ENCODE measurements around the gene SLC6A2.

Gene SLC6A2

GRCh38 chr16:55671206-55671973, 15.6 kb downstream of the SLC6A2 start:
- Histone ChIP-seq H3K27me3 (ENCODE audit: control insufficient read depth, insufficient read depth, low read length) (no peaks in the 10 kb centered on the region), H3K27ac (ENCODE audit: low read length) (no peak overlapping the region), H3K36me3 (ENCODE audit: control insufficient read depth, insufficient read depth, low read length) (no peaks in the 10 kb centered on the region), H3K9me3 (ENCODE audit: control insufficient read depth, insufficient read depth, low read length) (no peaks in the 10 kb centered on the region), H3K4me3 (ENCODE audit: low read length) (no peak overlapping the region), H3K4me1 (ENCODE audit: control insufficient read depth, insufficient read depth, low read length) (0 out of 2 replicates have a peak, but pooled peaks cover 2% of the 10 kb centered on the region)
- no peak for DNase-seq (ENCODE audit: low read depth, low spot score)
- no CpG with 5 or more reads among the region's 26 CpGs for WGBS (ENCODE audit: insufficient coverage, insufficient read length)

GRCh38 chr16:55671974-55672280, 16.1 kb downstream of the SLC6A2 start:
- Histone ChIP-seq H3K9me3 (ENCODE audit: control insufficient read depth, insufficient read depth, low read length) (no peaks in the 10 kb centered on the region), H3K36me3 (ENCODE audit: control insufficient read depth, insufficient read depth, low read length) (no peaks in the 10 kb centered on the region), H3K4me3 (ENCODE audit: low read length) (no peak overlapping the region), H3K27me3 (ENCODE audit: control insufficient read depth, insufficient read depth, low read length) (no peaks in the 10 kb centered on the region), H3K4me1 (ENCODE audit: control insufficient read depth, insufficient read depth, low read length) (0 out of 2 replicates have a peak, but pooled peaks cover 2% of the 10 kb centered on the region), H3K27ac (ENCODE audit: low read length) (no peak overlapping the region)
- no CpG with 5 or more reads among the region's 10 CpGs for WGBS (ENCODE audit: insufficient coverage, insufficient read length)
- no peak for DNase-seq (ENCODE audit: low read depth, low spot score)

GRCh38 chr16:55672471-55672870, 16.7 kb downstream of the SLC6A2 start:
- H3K27me3 ChIP-seq (ENCODE audit: control insufficient read depth, insufficient read depth, low read length), result no peaks in the 10 kb centered on the region
- no peak overlapping the region for H3K27ac ChIP-seq (ENCODE audit: low read length)
- whole genome bisulfite sequencing (ENCODE audit: insufficient coverage, insufficient read length), result no CpG with 5 or more reads among the region's 6 CpGs
- H3K4me1 ChIP-seq (ENCODE audit: control insufficient read depth, insufficient read depth, low read length), result 0 out of 2 replicates have a peak, but pooled peaks cover 2% of the 10 kb centered on the region
- H3K9me3 ChIP-seq (ENCODE audit: control insufficient read depth, insufficient read depth, low read length), result no peaks in the 10 kb centered on the region
- no peak overlapping the region for H3K4me3 ChIP-seq (ENCODE audit: low read length)
- DNase-seq (ENCODE audit: low read depth, low spot score), result no peak
- H3K36me3 ChIP-seq (ENCODE audit: control insufficient read depth, insufficient read depth, low read length), result no peaks in the 10 kb centered on the region

GRCh38 chr16:55678161-55678821, 22.5 kb downstream of the SLC6A2 start:
- no peak for DNase-seq (ENCODE audit: low read depth, low spot score)
- Histone ChIP-seq H3K27me3 (ENCODE audit: control insufficient read depth, insufficient read depth, low read length) (no peaks in the 10 kb centered on the region), H3K4me3 (ENCODE audit: low read length) (no peak overlapping the region), H3K36me3 (ENCODE audit: control insufficient read depth, insufficient read depth, low read length) (no peaks in the 10 kb centered on the region), H3K27ac (ENCODE audit: low read length) (no peak overlapping the region), H3K9me3 (ENCODE audit: control insufficient read depth, insufficient read depth, low read length) (no peaks in the 10 kb centered on the region), H3K4me1 (ENCODE audit: control insufficient read depth, insufficient read depth, low read length) (no peaks in the 10 kb centered on the region)
- WGBS (ENCODE audit: insufficient coverage, insufficient read length), result no CpG with 5 or more reads among the region's 7 CpGs

- Histone ChIP-seq H3K27ac (ENCODE audit: low read length) (no peak overlapping the region), H3K9me3 (ENCODE audit: control insufficient read depth, insufficient read depth, low read length) (no peaks in the 10 kb centered on the region), H3K4me3 (ENCODE audit: low read length) (no peak overlapping the region), H3K4me1 (ENCODE audit: control insufficient read depth, insufficient read depth, low read length) (no peaks in the 10 kb centered on the region), H3K27me3 (ENCODE audit: control insufficient read depth, insufficient read depth, low read length) (no peaks in the 10 kb centered on the region), H3K36me3 (ENCODE audit: control insufficient read depth, insufficient read depth, low read length) (no peaks in the 10 kb centered on the region)
- no CpG with 5 or more reads among the region's 7 CpGs for WGBS (ENCODE audit: insufficient coverage, insufficient read length)
- DNase-seq (ENCODE audit: low read depth, low spot score), result no peak
Measured at GRCh38 chr16:55682086-55682485, 26.3 kb downstream of the SLC6A2 start.

- Histone ChIP-seq H3K27me3 (ENCODE audit: control insufficient read depth, insufficient read depth, low read length) (no peaks in the 10 kb centered on the region), H3K4me3 (ENCODE audit: low read length) (no peak overlapping the region), H3K4me1 (ENCODE audit: control insufficient read depth, insufficient read depth, low read length) (no peaks in the 10 kb centered on the region), H3K9me3 (ENCODE audit: control insufficient read depth, insufficient read depth, low read length) (no peaks in the 10 kb centered on the region), H3K27ac (ENCODE audit: low read length) (no peak overlapping the region), H3K36me3 (ENCODE audit: control insufficient read depth, insufficient read depth, low read length) (no peaks in the 10 kb centered on the region)
- no CpG with 5 or more reads among the region's 1 CpG for WGBS (ENCODE audit: insufficient coverage, insufficient read length)
- no peak for DNase-seq (ENCODE audit: low read depth, low spot score)
Measured at GRCh38 chr16:55685973-55686372, 30.2 kb downstream of the SLC6A2 start.

GRCh38 chr16:55686671-55687070, 30.9 kb downstream of the SLC6A2 start:
- no CpG with 5 or more reads among the region's 1 CpG for WGBS (ENCODE audit: insufficient coverage, insufficient read length)

GRCh38 chr16:55687802-55688201, 32.0 kb downstream of the SLC6A2 start:
- Histone ChIP-seq H3K36me3 (ENCODE audit: control insufficient read depth, insufficient read depth, low read length) (no peaks in the 10 kb centered on the region), H3K4me1 (ENCODE audit: control insufficient read depth, insufficient read depth, low read length) (no peaks in the 10 kb centered on the region), H3K9me3 (ENCODE audit: control insufficient read depth, insufficient read depth, low read length) (no peaks in the 10 kb centered on the region), H3K27ac (ENCODE audit: low read length) (no peak overlapping the region), H3K27me3 (ENCODE audit: control insufficient read depth, insufficient read depth, low read length) (no peaks in the 10 kb centered on the region), H3K4me3 (ENCODE audit: low read length) (no peak overlapping the region)
- DNase-seq (ENCODE audit: low read depth, low spot score), result no peak
- WGBS (ENCODE audit: insufficient coverage, insufficient read length), result no CpG with 5 or more reads among the region's 2 CpGs

More at GRCh38 chr16:55686671-55687070, 30.9 kb downstream of the SLC6A2 start:
- DNase-seq (ENCODE audit: low read depth, low spot score), result no peak
- Histone ChIP-seq H3K4me1 (ENCODE audit: control insufficient read depth, insufficient read depth, low read length) (no peaks in the 10 kb centered on the region), H3K27ac (ENCODE audit: low read length) (no peak overlapping the region), H3K9me3 (ENCODE audit: control insufficient read depth, insufficient read depth, low read length) (no peaks in the 10 kb centered on the region), H3K27me3 (ENCODE audit: control insufficient read depth, insufficient read depth, low read length) (no peaks in the 10 kb centered on the region), H3K4me3 (ENCODE audit: low read length) (no peak overlapping the region), H3K36me3 (ENCODE audit: control insufficient read depth, insufficient read depth, low read length) (no peaks in the 10 kb centered on the region)

- no peaks in the 10 kb centered on the region for H3K9me3 ChIP-seq (ENCODE audit: control insufficient read depth, insufficient read depth, low read length)
- no CpG with 5 or more reads among the region's 1 CpG for WGBS (ENCODE audit: insufficient coverage, insufficient read length)
- H3K27me3 ChIP-seq (ENCODE audit: control insufficient read depth, insufficient read depth, low read length), result no peaks in the 10 kb centered on the region
- H3K4me3 ChIP-seq (ENCODE audit: low read length), result no peak overlapping the region
- no peak overlapping the region for H3K27ac ChIP-seq (ENCODE audit: low read length)
- no peaks in the 10 kb centered on the region for H3K4me1 ChIP-seq (ENCODE audit: control insufficient read depth, insufficient read depth, low read length)
- DNase-seq (ENCODE audit: low read depth, low spot score), result no peak
- no peaks in the 10 kb centered on the region for H3K36me3 ChIP-seq (ENCODE audit: control insufficient read depth, insufficient read depth, low read length)
Measured at GRCh38 chr16:55690841-55691240, 35.1 kb downstream of the SLC6A2 start.

GRCh38 chr16:55691771-55692170, 36.0 kb downstream of the SLC6A2 start:
- H3K4me1 ChIP-seq (ENCODE audit: control insufficient read depth, insufficient read depth, low read length), result no peaks in the 10 kb centered on the region
- H3K36me3 ChIP-seq (ENCODE audit: control insufficient read depth, insufficient read depth, low read length), result no peaks in the 10 kb centered on the region
- H3K27me3 ChIP-seq (ENCODE audit: control insufficient read depth, insufficient read depth, low read length), result no peaks in the 10 kb centered on the region
- H3K9me3 ChIP-seq (ENCODE audit: control insufficient read depth, insufficient read depth, low read length), result no peaks in the 10 kb centered on the region
- no peak overlapping the region for H3K27ac ChIP-seq (ENCODE audit: low read length)
- WGBS (ENCODE audit: insufficient coverage, insufficient read length), result no CpG with 5 or more reads among the region's 12 CpGs
- DNase-seq (ENCODE audit: low read depth, low spot score), result no peak
- H3K4me3 ChIP-seq (ENCODE audit: low read length), result no peak overlapping the region
